GM21381 (cell line): Measurements from ENCODE around the gene DSCAM.

Experiments
- ATAC-seq: cut with Tn5 transposase; IDR thresholded peaks from one replicate; pipeline ENCODE4 v1.9.1; 2021; ENCODE audit warnings: mild to moderate bottlenecking, moderate library complexity; ENCODE audit not compliant: unreplicated experiment

Gene DSCAM

GRCh38 chr21:40404396-40404800 lies 442.6 kb downstream of the DSCAM start:
- ATAC-seq, result no peak

DNA sequence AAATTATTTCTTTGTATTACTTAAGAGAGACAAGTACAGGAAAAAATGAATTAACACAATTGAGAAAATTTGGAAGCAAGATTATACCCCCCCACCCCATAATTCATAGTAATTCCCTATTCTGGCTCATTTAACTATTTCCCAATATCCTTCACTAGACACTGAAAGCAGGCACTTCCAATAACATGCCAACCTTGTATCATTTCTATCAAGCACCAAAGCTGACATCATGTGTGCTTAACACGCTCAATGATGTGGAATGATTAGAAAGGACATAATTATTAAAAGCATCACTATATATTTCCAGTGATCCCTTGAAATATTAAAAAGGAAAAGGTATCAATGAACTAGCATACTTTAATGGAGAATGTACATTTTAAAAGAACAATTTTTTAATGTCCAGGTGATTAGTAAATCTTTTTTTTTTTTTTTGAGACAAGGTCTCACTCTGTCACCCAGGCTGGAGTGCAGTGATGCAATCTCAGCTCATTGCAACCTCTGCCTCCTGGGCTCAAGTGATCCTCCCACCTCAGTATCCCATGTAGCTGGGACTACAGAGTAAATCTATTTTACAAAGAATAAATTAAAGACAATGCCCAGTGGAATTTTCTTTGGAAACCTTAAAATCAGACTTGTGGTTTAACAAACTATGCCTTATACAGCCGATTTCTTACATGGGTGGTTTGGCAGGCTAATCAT lies 443.9 kb downstream of the DSCAM start:
- no peak for ATAC-seq

GRCh38 chr21:40395732-40396131 lies 451.2 kb downstream of the DSCAM start:
- no peak for ATAC-seq

GRCh38 chr21:40393066-40393465 lies 453.9 kb downstream of the DSCAM start:
- ATAC-seq, result no peak

GRCh38 chr21:40388046-40388445 lies 458.9 kb downstream of the DSCAM start:
- ATAC-seq, result no peak

GRCh38 chr21:40386981-40387747 lies 459.8 kb downstream of the DSCAM start:
- ATAC-seq, result no peak

DNA sequence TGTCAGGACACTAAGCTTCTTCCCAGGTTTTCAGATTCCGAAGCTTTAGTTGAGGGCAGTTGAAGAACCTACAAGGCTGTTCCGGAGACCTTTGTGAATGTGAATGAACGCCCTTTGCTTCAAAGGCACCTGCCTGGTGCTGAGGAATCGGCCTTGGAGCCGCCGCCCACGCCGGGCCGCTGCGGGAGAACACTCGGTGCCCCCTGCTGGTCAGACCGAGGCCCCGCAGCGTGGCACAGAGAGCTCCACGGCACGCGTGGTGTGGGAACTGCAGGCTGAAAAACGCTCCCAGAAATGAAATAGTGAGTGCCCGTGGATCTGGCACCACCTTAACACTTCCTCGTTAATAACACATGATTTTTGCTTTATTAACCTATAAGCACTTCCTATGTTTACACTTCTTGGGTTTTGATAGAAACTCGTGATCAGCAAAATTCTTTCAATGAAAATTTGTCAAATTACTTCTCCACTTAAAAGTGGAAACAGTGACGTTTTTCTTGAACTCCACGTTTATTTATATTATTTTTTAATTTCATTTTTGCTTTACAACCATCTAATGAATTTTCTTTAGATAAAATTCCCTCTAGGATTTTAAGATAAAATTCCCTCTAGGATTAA lies 460.6 kb downstream of the DSCAM start:
- no peak for ATAC-seq

DNA sequence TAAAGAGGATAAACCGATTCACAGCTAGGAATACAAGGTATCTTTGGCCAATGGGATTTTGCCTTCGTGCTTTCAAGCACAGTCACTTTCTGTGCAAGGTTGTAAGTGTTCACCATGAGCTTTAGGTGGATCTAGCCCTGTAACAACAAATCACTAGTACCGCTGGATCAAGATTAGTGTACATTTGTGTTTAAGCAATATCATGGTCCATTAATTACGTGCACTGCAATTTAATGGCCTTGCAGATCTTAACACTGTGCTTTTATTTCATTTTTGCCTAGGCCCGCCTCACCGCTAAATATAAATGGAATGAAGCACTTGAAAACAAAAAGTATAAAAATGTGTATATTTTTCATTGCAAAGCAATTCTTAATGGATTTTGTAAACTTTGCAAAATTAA lies 461.1 kb downstream of the DSCAM start:
- no peak for ATAC-seq

DNA sequence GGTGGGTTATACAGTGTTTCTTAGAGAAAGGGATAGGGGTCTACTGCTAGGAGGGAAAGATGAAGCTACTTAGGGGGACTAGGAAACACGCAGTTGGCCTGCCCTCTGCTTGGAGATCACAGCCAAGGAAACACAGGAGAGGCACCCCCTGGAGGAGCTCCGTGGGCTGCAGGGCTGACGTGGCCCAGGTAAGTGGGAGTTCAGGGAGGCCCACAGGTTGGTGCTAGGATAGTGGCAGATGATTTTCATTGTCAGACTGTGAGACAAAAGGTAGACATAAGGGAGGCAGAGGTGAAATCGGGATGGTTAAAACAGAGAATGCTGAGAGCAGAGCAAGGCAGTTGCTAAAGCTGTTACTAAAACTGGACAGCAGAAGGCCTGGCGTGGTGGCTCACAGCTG lies 463.0 kb downstream of the DSCAM start:
- no peak for ATAC-seq

GRCh38 chr21:40381111-40381510 lies 465.8 kb downstream of the DSCAM start:
- no peak for ATAC-seq

DNA sequence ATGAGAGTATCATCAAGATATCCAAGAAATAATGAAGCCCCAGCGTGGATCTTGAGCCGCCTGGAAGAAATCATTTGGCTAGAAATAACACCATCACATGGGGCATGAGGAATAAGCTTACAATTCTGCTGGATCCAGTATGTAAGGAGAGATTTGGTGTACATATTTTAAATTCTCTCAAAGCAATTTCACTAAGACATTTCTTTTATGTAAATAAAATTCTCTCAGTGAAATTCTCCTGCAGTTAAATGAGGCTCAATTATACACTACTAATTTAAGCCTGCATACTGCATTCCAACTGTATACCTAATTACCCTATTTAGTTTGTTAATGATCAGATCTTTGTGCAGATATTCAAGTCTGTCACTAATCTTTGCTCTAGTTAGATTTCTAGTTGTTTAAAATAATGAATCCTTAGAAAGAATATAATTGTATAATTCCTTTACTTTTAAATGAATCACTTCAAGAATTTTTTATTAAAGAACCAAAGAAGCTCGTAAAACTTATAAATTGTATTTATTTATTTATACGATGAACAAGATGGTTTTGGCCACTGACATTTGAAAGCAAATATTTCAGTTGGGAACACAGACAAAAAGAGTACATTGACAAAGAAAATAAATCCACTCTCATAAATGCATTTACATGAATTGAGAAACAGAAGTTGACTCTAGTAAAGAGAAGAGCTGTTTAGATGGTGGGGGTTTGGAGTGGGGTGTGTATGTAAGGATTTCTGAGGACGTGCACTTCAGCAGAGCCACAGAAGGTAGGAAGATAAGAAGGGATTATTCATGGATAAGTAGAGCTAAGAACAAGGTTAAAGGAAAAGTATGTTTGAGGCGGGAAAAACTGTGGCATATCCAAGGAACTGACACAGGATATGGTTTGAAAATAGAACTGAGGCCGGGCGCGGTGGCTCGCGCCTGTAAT lies 466.8 kb downstream of the DSCAM start:
- ATAC-seq, result no peak

DNA sequence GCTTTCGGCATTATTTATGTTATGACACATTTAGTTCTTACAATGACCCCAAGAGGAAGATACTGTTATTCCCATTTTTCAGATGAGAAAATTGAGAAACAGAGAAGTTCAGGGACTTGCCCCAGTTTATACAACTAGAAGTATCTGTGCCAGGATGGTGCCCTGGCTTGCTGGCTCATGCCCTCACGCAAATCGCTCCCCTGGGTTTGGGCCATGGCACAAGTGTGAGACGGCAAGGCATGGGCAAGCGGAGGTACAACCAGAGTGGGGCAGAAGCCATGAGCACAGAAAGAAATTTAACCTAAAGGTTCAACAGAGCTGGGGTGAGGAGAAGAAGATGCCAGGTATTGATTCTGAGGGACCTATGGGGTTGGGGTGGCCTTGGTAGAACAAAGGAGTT lies 469.8 kb downstream of the DSCAM start:
- ATAC-seq, result no peak

DNA sequence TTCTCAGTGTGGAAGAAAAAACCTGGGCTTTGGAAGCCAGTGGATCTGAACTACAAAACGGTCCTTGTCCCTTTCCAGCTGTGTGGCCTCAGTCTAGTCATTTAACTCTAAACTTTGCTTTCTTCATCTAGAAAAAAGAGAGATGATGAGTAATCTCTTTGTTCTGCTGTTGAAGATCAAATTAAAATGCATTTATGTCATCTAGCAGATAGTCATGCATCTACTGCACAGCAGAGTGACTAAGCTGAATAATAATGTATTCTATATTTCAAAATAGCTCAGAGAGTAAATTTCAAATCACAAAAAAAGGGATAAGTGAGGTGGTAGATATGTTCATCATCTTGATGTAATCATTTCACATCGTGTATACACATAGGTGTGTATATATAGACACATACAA lies 473.2 kb downstream of the DSCAM start:
- no peak for ATAC-seq

- no peak for ATAC-seq
Measured at GRCh38 chr21:40372506-40372905, 474.5 kb downstream of the DSCAM start.

GRCh38 chr21:40371329-40371728 lies 475.6 kb downstream of the DSCAM start:
- no peak for ATAC-seq

- ATAC-seq, result no peak
Measured at GRCh38 chr21:40356644-40357043, 490.3 kb downstream of the DSCAM start.

DNA sequence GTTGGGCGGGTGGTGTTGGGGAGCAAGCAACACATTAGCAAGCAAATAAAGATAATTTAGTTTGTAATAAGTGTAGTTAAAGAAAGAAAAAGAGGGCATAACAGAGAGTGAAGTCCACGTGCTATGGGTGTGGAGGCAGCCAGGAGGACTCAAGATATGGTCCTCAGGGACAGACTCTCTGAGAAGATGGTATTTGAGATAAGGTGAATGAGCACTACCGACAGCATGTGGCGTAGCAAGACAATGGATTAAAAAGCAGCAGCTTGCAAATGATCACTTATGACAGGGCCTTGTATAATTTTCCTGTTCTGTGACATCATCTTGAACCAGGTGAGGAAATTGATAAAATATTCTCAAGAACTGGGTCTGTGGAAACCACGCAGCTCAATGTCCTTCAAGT lies 491.9 kb downstream of the DSCAM start:
- ATAC-seq, result no peak

GRCh38 chr21:40351006-40351405 lies 496.0 kb downstream of the DSCAM start:
- ATAC-seq, result no peak

DNA sequence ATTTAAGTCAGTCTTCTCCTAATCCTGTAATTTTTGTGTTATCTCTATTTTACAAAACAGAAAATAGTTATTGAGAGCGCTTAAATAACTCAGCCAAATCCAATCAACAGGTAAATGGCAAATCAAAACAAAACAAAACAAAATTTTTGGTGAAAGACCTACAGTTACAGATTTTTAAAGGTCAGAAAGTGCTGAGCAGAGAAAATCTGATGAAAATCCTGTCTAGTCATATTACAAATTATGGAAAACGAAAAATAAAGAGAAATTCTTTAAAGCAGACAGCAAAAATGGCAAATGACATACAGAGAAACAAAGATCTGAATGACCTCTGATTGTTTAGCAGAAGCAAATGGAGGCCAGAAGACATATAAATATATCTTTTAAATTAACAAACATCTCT lies 497.4 kb downstream of the DSCAM start:
- ATAC-seq, result no peak

- ATAC-seq, result no peak
Measured at GRCh38 chr21:40345711-40346321, 501.1 kb downstream of the DSCAM start.

DNA sequence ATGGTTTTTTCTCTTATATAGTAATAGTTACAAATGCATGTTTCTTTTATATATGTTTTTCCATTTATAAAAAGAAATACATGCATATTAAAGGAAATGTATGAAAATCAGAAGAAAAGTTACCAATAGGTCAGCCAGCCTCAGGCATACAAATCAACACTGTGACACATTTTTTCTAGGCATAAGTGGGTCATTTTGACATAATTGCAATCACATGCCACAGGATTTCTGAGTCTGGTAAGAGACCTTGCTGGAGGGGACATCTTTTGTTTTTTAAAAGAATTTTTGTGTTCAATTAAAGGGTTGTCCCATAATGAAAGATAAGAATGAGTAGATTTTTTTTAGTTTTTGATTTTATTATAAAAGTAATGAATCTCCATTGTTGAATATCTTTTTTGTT lies 506.6 kb downstream of the DSCAM start:
- no peak for ATAC-seq
